ENCODE measurements around the gene COL5A3.

GRCh38 chr19:9941231-9941630 lies 69.1 kb downstream of the COL5A3 start:
- no peak for TF ChIP-seq EZH2 (IDR thresholded peaks at IDR 0.05; ENCODE audit: borderline replicate concordance)
- no peak for TF ChIP-seq CTCF (IDR thresholded peaks at IDR 0.05; ENCODE audit: poor library complexity)

All from hepatocyte (in vitro differentiated cells).